Measurements from ENCODE around the gene RAD50. TPM values are rescaled to one million over a fixed set of nuclear protein-coding genes. Genes with fewer than 3 reads are reported as not detected.
"Not testable (repeated sequence)": the region's sequence is repeated elsewhere in the genome, so short reads cannot be mapped to it uniquely, and the experiment has no call there.

The RAD50 gene
- total RNA-seq, 8 experiments from 2014 or later = 9.9 to 66.4 (median 16.1) TPM

DNA sequence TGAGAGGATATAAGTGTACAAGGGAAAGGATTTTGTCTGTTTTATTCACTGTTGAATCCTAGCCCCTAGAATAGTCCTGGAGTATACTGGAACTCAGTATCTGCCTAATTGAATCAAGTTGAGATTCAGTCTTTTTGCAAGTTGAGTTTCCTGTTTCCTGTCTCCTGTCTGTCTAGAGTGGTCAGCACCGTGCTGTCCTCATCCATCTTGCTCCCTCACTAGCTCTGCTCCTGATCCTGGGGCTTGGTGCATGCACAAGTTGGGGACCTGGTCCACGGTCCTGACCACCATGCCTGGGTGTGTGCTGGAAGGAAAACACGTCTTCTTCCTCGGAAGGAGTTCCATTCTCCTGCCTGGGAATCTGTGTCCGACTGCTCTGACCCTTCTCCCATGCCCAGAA is 16.6 kb upstream of the RAD50 start:
- no peaks in the 10 kb centered on the region for H3K4me1 ChIP-seq (replicated peaks in 1 of 2)
- H3K4me3 ChIP-seq = no peak overlapping the region
- WGBS, 10 experiments = 10 to 100% (median 71%) methylated on average over 1 to 5 of the region's 5 CpGs; no CpG with 5 or more reads in 5 of the 10 experiments
- in situ Hi-C loops (cut with MboI; ENCODE audit: low pct_unique_long_range_greater_than_20kb in 2 of 9, low sequenced_read_pairs in 9 of 9, unreplicated experiment in 9 of 9) = no loop called here
- no peak for ATAC-seq (replicated peaks in 6 of 8)
- H3K27ac ChIP-seq = no peak overlapping the region

DNA sequence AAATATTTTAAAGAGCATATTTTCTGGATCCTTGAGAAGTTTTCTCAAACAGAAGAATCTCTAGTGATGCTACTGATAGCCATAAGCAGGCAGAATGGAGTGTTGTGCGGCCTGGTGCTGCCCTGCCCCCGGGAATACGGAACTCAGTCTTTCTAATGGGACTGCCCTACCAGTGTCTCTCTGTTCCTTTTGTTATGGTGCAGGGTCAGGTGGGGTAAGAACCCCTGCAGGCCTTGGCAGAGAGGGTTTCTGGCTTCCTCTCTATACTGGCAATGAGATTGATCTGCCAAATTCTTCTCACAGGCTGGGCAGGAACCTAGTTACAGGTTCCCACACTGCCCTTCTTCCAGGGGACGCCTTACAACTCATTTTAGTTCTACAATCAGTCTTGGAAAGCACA is 16.0 kb upstream of the RAD50 start:
- Histone ChIP-seq H3K4me3 (no peak overlapping the region), H3K27ac (no peak overlapping the region), H3K4me1 (replicated peaks in 1 of 2) (no peaks in the 10 kb centered on the region)
- ATAC-seq (replicated peaks in 6 of 8) = no peak
- WGBS, 10 experiments = 67 to 83% (median 77%) methylated on average over 1 to 4 of the region's 4 CpGs; no CpG with 5 or more reads in 6 of the 10 experiments
- in situ Hi-C loops (cut with MboI; ENCODE audit: low pct_unique_long_range_greater_than_20kb in 2 of 9, low sequenced_read_pairs in 9 of 9, unreplicated experiment in 9 of 9) = no loop called here

DNA sequence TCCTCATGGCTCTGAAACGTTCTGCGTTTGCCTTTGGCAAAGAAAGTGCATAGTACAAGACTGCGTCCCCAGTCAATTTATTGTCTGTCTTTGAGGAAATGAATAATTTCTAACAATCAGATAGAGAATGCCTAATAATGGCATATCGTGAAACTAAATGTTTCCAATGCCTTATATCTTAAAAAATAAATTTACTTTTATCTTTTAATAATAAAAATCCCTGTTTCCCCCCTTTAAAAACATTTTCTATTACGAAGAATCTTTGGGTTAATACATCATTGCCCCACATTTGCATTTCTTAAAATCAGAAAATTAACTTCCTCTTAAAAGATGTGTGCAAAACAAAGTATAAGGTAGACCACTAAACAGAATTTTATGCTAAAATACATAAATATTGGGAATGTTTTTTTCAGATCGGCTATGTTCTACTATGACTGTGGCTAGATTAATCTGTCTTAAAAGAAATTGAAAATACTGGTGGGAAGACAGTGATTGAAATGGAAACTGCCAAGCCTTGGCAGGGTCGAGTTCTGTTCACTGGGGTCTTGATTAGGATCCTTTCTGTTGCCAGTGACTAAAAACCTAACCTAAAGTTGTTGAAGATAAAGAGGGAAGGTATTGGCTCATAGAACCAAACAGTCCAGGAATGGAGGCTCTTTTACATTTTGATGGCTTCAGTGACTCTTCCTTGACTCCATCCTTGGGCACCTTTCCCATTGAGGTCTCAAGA is 13.1 kb upstream of the RAD50 start, which contains the start of gene IL5:
TSS of gene IL5 (minus strand) at position 51 of the 730 bp plus-strand sequence. CDS start at position 7, 44 bp downstream.
- H3K4me3 ChIP-seq = no peak within 1 kb of the TSS
- WGBS, 10 experiments = 48 to 87% (median 76%) methylated on average over 3 to 7 of the region's 7 CpGs
- H3K4me1 ChIP-seq (replicated peaks in 1 of 2) = no peaks in the 10 kb centered on the region
- no peak within 1 kb of the TSS for H3K27ac ChIP-seq
- ATAC-seq (replicated peaks in 6 of 8) = no peak
- in situ Hi-C loops (cut with MboI; ENCODE audit: low pct_unique_long_range_greater_than_20kb in 2 of 9, low sequenced_read_pairs in 9 of 9, unreplicated experiment in 9 of 9) = no loop called here

DNA sequence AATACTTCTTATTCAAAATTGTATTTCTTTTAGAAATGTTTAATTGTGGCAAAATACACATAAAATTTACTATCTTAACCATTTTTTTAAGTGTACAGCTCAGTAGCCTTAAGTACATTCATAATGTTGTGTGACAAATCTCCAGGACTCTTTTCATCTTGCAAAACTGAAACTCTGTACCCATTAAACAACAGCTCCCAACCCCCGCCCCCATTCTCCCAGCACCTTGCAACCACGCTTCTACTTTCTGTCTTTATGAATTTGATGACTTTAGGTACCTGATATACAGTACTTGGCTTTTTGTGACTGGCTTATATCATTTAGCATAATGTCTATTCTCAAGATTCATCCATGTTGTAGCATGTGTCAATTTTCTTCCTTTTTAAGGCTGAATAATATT is 10.7 kb upstream of the RAD50 start:
- no peak for ATAC-seq (replicated peaks in 6 of 8)
- 7 to 100% (median 90%) methylated on average over 1 to 2 of the region's 2 CpGs for WGBS, 10 experiments
- in situ Hi-C loops (cut with MboI; ENCODE audit: low pct_unique_long_range_greater_than_20kb in 2 of 9, low sequenced_read_pairs in 9 of 9, unreplicated experiment in 9 of 9) = no loop called here
- H3K4me1 ChIP-seq (replicated peaks in 1 of 2) = no peaks in the 10 kb centered on the region
- no peak overlapping the region for H3K27ac ChIP-seq
- H3K4me3 ChIP-seq = no peak overlapping the region

DNA sequence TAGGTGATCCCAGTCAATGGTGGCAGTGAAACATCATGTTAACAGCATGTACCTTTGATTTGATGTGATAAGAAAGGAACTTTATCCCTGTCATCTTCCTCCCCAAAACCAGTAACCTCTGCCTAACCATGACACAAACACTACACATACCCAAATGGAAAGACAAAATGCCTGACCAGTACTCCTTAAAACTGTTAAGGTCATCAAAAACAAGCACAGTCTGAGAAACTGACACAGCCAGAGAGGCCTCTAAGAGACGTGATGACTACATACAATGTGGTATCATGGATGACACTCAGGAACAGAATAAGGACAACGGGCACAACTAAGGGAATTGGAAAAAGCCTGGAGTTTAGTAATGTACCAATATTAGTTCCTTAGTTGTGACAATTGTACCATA is 9.5 kb upstream of the RAD50 start:
- no peaks in the 10 kb centered on the region for H3K4me1 ChIP-seq (replicated peaks in 1 of 2)
- H3K4me3 ChIP-seq = no peak overlapping the region
- in situ Hi-C loops (cut with MboI; ENCODE audit: low pct_unique_long_range_greater_than_20kb in 2 of 9, low sequenced_read_pairs in 9 of 9, unreplicated experiment in 9 of 9) = no loop called here
- 25 to 81% (median 63%) methylated on average over 1 to 2 of the region's 2 CpGs; no CpG with 5 or more reads in 2 of the 10 experiments for WGBS, 10 experiments
- no peak overlapping the region for H3K27ac ChIP-seq
- no peak for ATAC-seq (replicated peaks in 6 of 8)

DNA sequence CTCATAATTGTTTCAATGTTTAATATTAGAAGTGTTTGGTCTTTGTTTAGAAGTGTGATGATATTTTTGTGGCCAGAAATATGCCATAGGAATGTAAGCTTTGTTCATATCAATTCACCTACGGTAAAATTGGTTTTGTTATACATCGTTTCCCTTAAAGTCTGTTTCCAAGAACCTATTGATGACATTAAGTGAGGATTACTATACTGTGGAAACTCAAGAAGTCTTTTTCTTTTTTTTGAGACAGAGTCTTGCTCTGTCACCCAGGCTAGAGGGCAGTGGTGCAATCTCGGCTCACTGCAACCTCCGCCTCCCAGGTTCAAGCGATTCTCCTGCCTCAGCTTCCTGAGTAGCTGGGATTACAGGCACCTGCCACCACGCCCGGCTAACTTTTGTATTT is 7.9 kb upstream of the RAD50 start:
- ATAC-seq (replicated peaks in 6 of 8); H3K4me3 ChIP-seq; in situ Hi-C loops (cut with MboI; ENCODE audit: low pct_unique_long_range_greater_than_20kb in 2 of 9, low sequenced_read_pairs in 9 of 9, unreplicated experiment in 9 of 9); H3K27ac ChIP-seq; H3K4me1 ChIP-seq (replicated peaks in 1 of 2): not testable (repeated sequence)
- WGBS, 10 experiments = 86 to 100% (median 98%) methylated on average over 1 to 6 of the region's 7 CpGs; no CpG with 5 or more reads in 2 of the 10 experiments

DNA sequence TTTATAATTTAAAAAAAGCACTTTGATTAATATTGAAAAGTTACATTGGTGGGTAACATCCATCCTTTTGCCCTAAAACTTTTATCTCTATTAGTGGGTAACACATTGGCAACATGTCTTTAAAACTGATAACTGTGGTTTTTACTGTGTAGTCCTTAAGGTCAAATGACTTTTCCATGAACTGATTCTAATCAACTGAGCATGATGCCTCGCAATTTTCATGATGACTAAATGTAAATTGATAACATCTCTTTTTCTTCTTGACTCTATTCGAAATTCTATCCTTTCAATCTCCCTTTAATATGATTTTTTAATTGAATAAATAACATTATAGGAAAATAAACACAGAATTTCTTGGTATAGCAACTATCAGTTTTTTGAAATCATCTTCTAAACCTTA is 7.2 kb upstream of the RAD50 start:
- Histone ChIP-seq H3K4me3 (no peak overlapping the region), H3K27ac (no peak overlapping the region), H3K4me1 (replicated peaks in 1 of 2) (no peaks in the 10 kb centered on the region)
- 17 to 93% (median 68%) methylated on average over 1 to 2 of the region's 2 CpGs for WGBS, 10 experiments
- in situ Hi-C loops (cut with MboI; ENCODE audit: low pct_unique_long_range_greater_than_20kb in 2 of 9, low sequenced_read_pairs in 9 of 9, unreplicated experiment in 9 of 9) = no loop called here
- no peak for ATAC-seq (replicated peaks in 6 of 8)

DNA sequence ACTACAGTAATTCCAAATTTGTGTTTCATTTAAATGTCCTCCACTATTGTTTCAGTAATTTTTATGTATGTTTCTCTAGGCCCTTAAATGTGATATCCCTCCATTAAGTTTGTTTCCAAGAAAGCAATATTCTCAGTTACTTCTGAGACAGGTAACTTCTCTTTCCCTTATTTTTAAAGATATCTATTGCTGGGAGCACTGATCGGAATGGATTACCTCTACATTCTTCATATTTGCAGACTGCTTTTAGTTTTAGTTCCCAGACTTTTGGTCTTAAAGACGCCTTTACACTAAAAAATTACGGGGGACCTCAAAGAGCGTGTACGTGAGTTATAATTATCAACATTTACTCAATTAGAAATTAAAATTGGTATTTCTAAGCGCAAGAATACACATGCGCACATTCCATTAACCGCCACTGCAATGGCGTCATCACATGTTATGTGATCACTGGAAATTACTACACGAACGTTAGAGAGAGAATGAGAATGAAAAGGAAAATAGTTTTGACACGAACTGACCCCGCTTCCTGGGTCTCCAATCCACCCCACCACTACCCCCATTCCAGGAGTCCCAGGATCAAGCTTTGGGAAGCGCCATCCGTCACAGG is 519 bp upstream of the RAD50 start:
- in situ Hi-C loops (cut with MboI; ENCODE audit: low pct_unique_long_range_greater_than_20kb in 2 of 9, low sequenced_read_pairs in 9 of 9, unreplicated experiment in 9 of 9) = no loop called here
- H3K4me1 ChIP-seq (replicated peaks in 1 of 2) = peaks cover 0 to 10% of the 10 kb centered on the region in 2 donors
- peak overlapping the region; percentile 6 to 80 for H3K27ac ChIP-seq
- 14 to 94% (median 79%) methylated on average over 5 to 14 of the region's 15 CpGs for WGBS, 10 experiments
- H3K4me3 ChIP-seq = peak overlapping the region; percentile 44 to 52 (median 47)
- ATAC-seq (replicated peaks in 6 of 8) = peak in 1 of 8 experiments; percentile 48

DNA sequence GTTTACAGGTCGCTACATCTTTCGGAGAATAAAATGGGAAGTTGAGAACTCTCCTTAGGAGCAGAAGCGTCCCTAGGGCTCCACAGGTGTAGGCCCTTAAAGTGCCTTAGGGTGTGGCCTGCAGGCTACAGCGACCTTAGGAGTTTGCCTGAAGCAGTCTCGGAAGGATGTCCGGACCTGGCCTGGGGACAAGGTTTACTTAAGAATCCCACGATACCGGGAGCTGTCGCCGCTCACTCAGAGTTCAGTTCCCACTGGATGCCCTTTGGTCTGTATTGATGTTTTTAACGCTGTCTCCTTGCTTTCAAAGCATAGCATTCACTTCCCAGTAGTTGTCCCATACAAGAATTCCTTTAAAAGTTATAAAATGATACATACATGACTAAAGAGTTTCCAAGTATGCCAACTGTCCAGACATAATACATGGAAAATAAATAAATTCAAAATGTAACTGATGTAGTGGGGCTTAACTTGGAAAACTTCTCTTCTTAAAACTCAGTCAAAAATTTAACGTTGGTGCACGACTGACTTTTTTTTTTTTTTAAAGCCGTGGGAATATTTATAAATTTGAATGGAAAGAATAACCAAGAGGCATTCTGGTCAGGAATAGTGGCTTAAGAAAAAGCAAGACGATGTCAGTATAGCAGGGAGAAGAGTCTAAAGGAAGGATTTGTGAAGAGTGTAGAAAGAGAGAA is 848 bp downstream of the RAD50 start:
- WGBS, 10 experiments = 3 to 49% (median 15%) methylated on average over 3 to 13 of the region's 15 CpGs
- H3K4me3 ChIP-seq = peak overlapping the region; percentile 44 to 52 (median 47)
- ATAC-seq (replicated peaks in 6 of 8) = peak in 5 of 8 experiments; percentile 1 to 31 (median 4)
- H3K27ac ChIP-seq = peak overlapping the region; percentile 46 to 80
- in situ Hi-C loops (cut with MboI; ENCODE audit: low pct_unique_long_range_greater_than_20kb in 2 of 9, low sequenced_read_pairs in 9 of 9, unreplicated experiment in 9 of 9) = no loop called here
- H3K4me1 ChIP-seq (replicated peaks in 1 of 2) = peaks cover 0 to 10% of the 10 kb centered on the region in 2 donors

DNA sequence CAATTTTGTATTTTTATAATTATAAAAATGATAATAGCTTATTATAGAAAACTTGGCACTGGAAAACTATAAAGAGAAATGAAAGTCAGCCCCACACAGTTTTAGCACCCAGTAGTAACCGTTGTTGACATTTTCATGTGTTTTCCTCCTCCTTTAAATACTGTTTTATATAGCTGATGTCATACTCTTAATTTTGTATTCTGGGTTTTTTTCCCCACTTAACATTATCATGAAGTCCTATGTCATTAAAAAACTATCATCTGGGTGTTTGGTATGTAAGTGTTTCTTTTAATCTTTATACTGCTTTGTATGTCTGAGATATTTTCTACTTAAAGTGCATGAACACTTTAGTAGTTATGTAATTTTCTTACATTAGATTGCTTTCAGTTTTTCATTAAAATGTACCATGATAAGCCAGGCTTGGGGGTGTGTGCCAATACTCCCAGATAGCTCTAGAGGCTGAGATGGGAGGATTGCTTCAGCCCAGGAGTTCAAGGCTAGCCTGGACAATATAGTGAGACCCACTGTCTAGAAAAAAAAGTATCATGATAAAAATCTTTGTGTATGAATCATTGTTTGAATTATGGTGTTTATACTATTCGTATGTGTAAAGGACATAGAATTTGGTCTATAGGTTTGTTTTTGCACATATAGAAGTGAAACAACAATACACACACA is 2.7 kb downstream of the RAD50 start:
- Histone ChIP-seq H3K4me3 (no peak overlapping the region), H3K27ac (no peak overlapping the region), H3K4me1 (replicated peaks in 1 of 2) (peaks cover 0 to 10% of the 10 kb centered on the region in 2 donors)
- in situ Hi-C loops (cut with MboI; ENCODE audit: low pct_unique_long_range_greater_than_20kb in 2 of 9, low sequenced_read_pairs in 9 of 9, unreplicated experiment in 9 of 9) = no loop called here
- WGBS, 10 experiments = 83 to 100% (median 92%) methylated on average over 1 to 2 of the region's 2 CpGs; no CpG with 5 or more reads in 1 of the 10 experiments
- no peak for ATAC-seq (replicated peaks in 6 of 8)

DNA sequence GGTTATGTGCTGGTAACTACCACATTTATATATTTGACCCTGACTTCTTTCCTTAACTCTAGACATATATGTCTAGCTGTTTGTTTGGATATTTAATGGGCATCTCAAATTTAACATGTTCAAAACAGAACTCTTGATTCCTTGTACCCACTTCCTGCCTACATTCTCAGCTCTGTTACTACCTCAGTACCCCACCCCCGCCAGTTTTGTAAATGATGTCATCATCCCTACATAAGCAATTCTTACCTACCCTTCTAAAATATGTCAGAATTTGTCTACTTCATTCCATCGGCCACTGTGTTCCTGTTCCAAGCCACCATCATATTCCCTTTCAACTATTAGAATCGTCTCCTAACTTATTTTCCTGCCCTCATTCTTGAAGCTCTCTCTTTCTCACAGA is 4.8 kb downstream of the RAD50 start:
- ATAC-seq (replicated peaks in 6 of 8) = no peak
- no peak overlapping the region for H3K27ac ChIP-seq
- in situ Hi-C loops (cut with MboI; ENCODE audit: low pct_unique_long_range_greater_than_20kb in 2 of 9, low sequenced_read_pairs in 9 of 9, unreplicated experiment in 9 of 9) = no loop called here
- H3K4me1 ChIP-seq (replicated peaks in 1 of 2) = peaks cover 0 to 7% of the 10 kb centered on the region in 2 donors
- H3K4me3 ChIP-seq = no peak overlapping the region
- WGBS, 10 experiments = 49 to 100% (median 92%) methylated on average over 1 to 3 of the region's 3 CpGs; no CpG with 5 or more reads in 1 of the 10 experiments

DNA sequence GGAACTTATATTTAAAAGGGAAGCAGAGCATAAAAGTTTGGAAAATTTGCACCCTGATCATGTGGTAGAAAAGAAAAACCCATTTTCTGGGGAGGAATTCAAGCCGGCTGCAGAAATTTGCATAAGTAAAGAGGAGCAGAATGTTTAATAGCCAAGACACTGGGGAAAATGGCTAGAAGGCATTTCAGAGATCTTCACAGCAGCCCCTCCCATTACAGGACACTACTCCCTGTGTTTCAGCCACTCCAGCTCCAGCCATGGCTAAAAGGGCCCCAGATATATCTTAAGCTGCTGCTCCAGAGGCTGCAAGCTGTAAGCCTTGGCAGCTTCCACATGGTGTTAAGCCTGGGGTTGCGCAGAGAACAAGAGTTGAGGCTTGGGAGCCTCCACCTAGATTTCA is 7.8 kb downstream of the RAD50 start:
- 0 to 100% (median 94%) methylated on average over 1 to 2 of the region's 2 CpGs; no CpG with 5 or more reads in 3 of the 10 experiments for WGBS, 10 experiments
- H3K4me1 ChIP-seq (replicated peaks in 1 of 2); in situ Hi-C loops (cut with MboI; ENCODE audit: low pct_unique_long_range_greater_than_20kb in 2 of 9, low sequenced_read_pairs in 9 of 9, unreplicated experiment in 9 of 9); H3K27ac ChIP-seq; H3K4me3 ChIP-seq: not testable (repeated sequence)
- peak in 3 of 8 experiments; percentile 81 to 90 (median 81) for ATAC-seq (replicated peaks in 6 of 8)

DNA sequence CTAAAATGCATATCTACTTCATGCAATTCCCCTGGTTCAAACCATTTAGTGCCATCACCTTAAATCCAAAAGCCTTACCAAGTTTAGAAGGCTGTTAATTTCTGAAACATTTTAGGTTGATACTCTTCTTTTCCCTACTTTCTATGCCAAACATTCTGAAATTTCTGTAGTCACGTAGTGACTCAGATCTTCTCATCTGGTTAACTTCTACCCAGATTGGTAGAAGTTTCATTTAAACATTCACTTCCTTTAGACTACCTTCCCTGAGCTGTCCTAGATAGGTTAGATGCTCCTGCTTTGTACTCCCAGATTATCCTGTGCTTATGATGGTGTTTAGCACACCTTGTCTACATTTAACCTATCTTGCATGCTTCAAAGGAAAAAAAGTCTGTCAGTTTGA is 9.9 kb downstream of the RAD50 start:
- H3K4me3 ChIP-seq = no peak overlapping the region
- in situ Hi-C loops (cut with MboI; ENCODE audit: low pct_unique_long_range_greater_than_20kb in 2 of 9, low sequenced_read_pairs in 9 of 9, unreplicated experiment in 9 of 9) = no loop called here
- WGBS, 10 experiments = 75 to 100% (median 100%) methylated on average over 1 of the region's 1 CpG; no CpG with 5 or more reads in 2 of the 10 experiments
- no peak for ATAC-seq (replicated peaks in 6 of 8)
- no peak overlapping the region for H3K27ac ChIP-seq
- no peaks in the 10 kb centered on the region for H3K4me1 ChIP-seq (replicated peaks in 1 of 2)

All from motor neuron (in vitro differentiated cells).